Activated naive CD8-positive, alpha-beta T cell treated with anti-CD3 and anti-CD28 coated beads, Interleukin-2, amount 10 ng/mL, durations not matched to agents 7 days and 5 days (primary cell): Measurements from ENCODE around the gene PTPRG. TPM values are rescaled to one million over a fixed set of nuclear protein-coding genes. Genes with fewer than 3 reads are reported as not detected.

Experiments
- ATAC-seq: fragments of 150-1000 bp; cut with Tn5 transposase; one replicate; pipeline ENCODE4 v1.10.0; 2021; ENCODE audit warnings: low read depth, moderate library complexity
- POLR2A ChIA-PET: fragments of 350-600 bp; sonication (Branson Sonifier 250); formaldehyde crosslinking; loops from one replicate; lab custom pipeline; 2021; ENCODE audit warnings: antibody characterized with exemption; lab: Charles Lee
- DNase-seq: peaks from one replicate; pipeline ENCODE4 v3.0.0; 2021
- H3K27ac Mint-ChIP-seq: one replicate; pipeline ENCODE4 v1.8.0; 2022; ENCODE audit warnings: mild to moderate bottlenecking, mixed read lengths
- H3K27me3 Mint-ChIP-seq: one replicate; pipeline ENCODE4 v1.8.0; 2022; ENCODE audit warnings: mild to moderate bottlenecking, moderate library complexity, mixed read lengths
- H3K36me3 Mint-ChIP-seq: one replicate; pipeline ENCODE4 v1.8.0; 2021; ENCODE audit warnings: mild to moderate bottlenecking, mixed read lengths
- H3K4me1 Mint-ChIP-seq: one replicate; pipeline ENCODE4 v1.8.0; 2021; ENCODE audit warnings: mixed read lengths
- H3K4me3 Mint-ChIP-seq: one replicate; pipeline ENCODE4 v1.8.0; 2022; ENCODE audit warnings: mild to moderate bottlenecking, moderate library complexity, mixed read lengths
- H3K9me3 Mint-ChIP-seq: one replicate; pipeline ENCODE4 v1.8.0; 2021; ENCODE audit warnings: mixed read lengths
- total RNA-seq, 2 experiments: library from RNA; stranded (reverse); gene quantifications; one replicate each; pipeline ENCODE4 v1.2.3, GENCODE V29; 2021

PTPRG gene
- total RNA-seq, 2 experiments from 2014 or later = not detected

DNA sequence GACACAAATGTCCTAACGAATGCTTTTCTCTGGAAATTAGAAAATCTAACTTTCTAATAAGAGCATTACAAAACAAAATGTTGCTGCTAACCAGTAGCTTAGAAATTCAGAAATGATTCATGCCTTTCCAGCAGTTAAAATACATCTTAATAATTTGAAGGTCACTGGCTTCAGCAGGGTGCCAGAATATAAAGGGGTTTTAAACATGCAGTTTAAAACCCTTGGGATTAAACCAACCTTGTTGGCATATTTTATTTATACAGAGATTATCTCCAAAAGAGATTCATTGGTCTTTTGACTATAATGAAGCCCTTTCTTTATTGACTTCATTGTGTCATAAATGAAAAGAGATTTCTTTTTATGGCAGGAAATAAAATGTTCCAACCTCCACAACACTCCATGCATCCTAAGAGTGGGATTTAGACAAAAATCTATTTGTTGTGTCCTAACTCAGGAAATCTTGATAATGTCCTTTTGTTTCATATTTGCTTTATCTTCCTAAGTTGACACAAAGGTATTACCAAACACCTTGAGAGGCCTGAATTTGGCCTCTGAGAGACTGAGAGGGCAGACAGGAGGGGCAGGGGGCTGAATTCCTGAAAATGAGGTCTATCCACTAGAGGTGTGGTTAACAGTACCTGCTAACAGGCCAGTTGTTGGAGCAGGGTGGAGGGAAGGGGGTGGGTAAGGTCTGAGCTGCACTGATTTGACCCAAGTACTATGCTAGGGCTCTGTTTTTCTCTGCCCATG, 687.5 kb downstream of the PTPRG start:
- H3K9me3 Mint-ChIP-seq = no peaks in the 10 kb centered on the region
- no peak for DNase-seq
- no peaks in the 10 kb centered on the region for H3K4me1 Mint-ChIP-seq
- POLR2A ChIA-PET = no interaction called here
- peaks cover 5% of the 10 kb centered on the region for H3K27me3 Mint-ChIP-seq
- ATAC-seq = no peak
- no peaks in the 10 kb centered on the region for H3K36me3 Mint-ChIP-seq
- no peak overlapping the region for H3K27ac Mint-ChIP-seq
- H3K4me3 Mint-ChIP-seq = no peak overlapping the region

DNA sequence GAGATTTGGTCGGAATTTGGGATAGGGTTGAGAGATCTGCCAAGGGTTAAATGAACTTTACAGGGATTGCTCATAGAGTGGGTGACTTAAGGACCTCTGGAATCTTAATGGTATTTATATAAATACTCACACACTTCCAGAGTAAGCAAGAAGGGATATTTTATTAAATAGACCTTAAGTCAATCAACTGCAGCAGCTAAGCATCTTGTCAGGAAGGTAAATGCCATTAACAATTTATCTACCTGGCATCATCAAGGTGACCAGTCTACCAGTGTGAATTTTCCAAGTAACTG, 688.1 kb downstream of the PTPRG start:
- no peaks in the 10 kb centered on the region for H3K36me3 Mint-ChIP-seq
- H3K27me3 Mint-ChIP-seq = peaks cover 5% of the 10 kb centered on the region
- H3K4me3 Mint-ChIP-seq = no peak overlapping the region
- H3K9me3 Mint-ChIP-seq = no peaks in the 10 kb centered on the region
- H3K4me1 Mint-ChIP-seq = no peaks in the 10 kb centered on the region
- DNase-seq = no peak
- POLR2A ChIA-PET = no interaction called here
- no peak for ATAC-seq
- no peak overlapping the region for H3K27ac Mint-ChIP-seq

DNA sequence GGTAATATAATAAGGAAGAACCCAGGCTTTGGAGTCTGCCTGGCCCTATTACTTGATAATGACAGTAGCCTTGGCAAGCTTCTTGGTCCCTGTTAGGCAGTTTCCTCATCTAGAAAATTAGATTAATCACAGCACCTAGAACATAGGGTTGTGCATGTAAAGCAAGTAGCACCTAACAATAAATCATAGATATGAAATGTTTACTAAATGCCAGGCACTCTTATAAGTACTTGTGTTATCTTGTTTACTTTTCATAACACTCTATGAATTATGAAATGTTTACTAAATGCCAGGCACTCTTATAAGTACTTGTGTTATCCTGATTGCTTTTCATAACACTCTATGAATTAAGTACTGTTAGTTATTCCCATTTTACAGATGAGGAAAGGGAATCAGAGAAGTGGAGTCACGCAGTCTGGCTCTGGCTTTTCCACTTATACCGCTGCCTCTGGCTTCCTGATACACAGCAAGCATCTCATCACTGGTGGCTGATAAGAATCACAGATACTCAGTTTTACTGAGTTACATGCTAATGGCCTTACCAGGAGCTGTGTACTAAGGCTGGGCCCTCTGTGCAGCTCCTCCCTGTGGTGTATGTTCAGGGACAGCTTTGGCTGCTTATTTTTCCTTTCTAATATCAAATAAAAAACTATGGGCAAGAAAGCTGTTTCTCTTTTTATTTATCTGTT, 688.6 kb downstream of the PTPRG start:
- H3K27ac Mint-ChIP-seq = no peak overlapping the region

DNA sequence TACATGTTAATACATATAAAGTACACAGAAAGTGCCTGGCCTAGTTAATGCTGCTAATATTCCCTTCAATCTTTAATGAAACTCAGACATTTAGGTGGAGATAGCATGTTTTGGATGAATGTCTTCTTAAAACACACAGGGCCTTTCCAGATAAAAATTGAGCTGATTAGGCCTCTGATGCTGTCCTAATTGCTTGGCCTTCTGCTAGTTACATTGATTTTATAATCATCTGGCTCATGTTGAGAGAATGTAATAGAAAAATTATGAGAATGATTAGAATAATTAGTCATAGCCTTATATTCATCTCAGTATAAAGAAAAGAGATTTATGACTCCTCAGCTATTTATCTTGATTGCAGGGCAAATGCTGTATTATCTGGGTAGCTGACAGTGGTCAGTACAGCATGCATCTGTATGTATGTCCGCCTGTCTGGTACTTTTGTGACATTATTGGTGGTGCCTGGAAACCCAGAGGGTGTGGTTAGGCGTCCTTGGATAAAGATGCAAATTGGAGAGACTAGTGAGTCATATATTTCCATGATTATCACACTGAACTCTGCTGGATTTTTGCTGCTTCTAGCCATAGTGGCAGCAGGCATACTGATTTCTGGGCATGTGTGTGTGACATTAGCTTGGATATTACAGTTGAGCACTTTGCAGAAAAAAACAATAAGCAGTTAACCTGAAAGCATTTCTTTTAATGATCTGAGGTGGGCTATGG, 691.2 kb downstream of the PTPRG start:
- no peak for DNase-seq
- POLR2A ChIA-PET = no interaction called here
- Mint-ChIP-seq H3K36me3 (no peaks in the 10 kb centered on the region), H3K27ac (no peak overlapping the region), H3K9me3 (no peaks in the 10 kb centered on the region), H3K4me3 (no peak overlapping the region), H3K27me3 (peaks cover 5% of the 10 kb centered on the region), H3K4me1 (no peaks in the 10 kb centered on the region)
- no peak for ATAC-seq

More for the DNA sequence above, 688.6 kb downstream of the PTPRG start:
- H3K4me3 Mint-ChIP-seq = no peak overlapping the region
- no peaks in the 10 kb centered on the region for H3K36me3 Mint-ChIP-seq
- ATAC-seq = no peak
- DNase-seq = no peak
- no peaks in the 10 kb centered on the region for H3K9me3 Mint-ChIP-seq
- POLR2A ChIA-PET = no interaction called here
- no peaks in the 10 kb centered on the region for H3K4me1 Mint-ChIP-seq
- peaks cover 5% of the 10 kb centered on the region for H3K27me3 Mint-ChIP-seq

DNA sequence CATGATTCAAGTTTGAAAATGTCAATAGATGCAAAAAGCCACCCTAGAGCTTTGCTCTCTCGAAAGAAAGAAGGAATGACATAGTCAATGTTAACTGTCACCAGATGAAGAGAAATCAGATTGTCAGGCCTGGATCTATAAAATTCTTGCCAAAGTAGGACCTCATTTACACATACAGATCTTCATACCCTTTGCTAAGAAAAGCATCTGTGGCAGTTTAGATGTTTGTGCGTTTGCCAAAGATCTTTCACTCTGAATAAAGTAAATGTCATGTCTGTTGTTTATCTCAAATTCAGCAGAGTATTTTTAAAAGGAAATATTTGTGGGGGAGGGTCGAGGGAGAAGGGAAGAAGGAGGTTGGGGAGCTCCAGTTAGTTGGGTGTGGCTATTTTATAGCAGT, 692.6 kb downstream of the PTPRG start:
- H3K9me3 Mint-ChIP-seq = no peaks in the 10 kb centered on the region
- no peak for DNase-seq
- H3K27me3 Mint-ChIP-seq = peaks cover 5% of the 10 kb centered on the region
- ATAC-seq = no peak
- no peaks in the 10 kb centered on the region for H3K4me1 Mint-ChIP-seq
- no peak overlapping the region for H3K27ac Mint-ChIP-seq
- POLR2A ChIA-PET = no interaction called here
- H3K4me3 Mint-ChIP-seq = no peak overlapping the region
- H3K36me3 Mint-ChIP-seq = no peaks in the 10 kb centered on the region

DNA sequence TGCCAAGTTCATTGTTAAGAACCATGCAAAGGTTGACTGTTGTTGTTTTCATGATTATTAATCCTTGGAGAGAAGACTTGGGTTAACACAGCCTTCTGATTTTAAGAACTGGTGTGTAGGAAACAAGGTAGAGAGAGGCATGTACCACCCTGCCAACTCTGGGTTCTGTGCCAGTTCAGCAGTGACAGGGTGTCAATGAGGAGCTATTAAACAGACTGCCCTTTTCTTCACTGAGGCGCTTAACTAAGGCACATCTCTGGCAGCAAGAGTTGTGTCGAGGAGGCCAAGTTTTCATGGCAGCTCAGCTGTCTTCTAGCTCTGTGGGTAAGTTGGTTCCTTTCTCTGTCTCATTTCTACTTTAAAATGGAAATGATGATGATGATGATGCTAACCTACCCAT, 694.4 kb downstream of the PTPRG start:
- H3K9me3 Mint-ChIP-seq = no peaks in the 10 kb centered on the region
- H3K27ac Mint-ChIP-seq = no peak overlapping the region
- no peaks in the 10 kb centered on the region for H3K4me1 Mint-ChIP-seq
- no peak overlapping the region for H3K4me3 Mint-ChIP-seq
- no peaks in the 10 kb centered on the region for H3K36me3 Mint-ChIP-seq
- POLR2A ChIA-PET = no interaction called here
- DNase-seq (no peak), ATAC-seq (no peak)
- no peaks in the 10 kb centered on the region for H3K27me3 Mint-ChIP-seq

DNA sequence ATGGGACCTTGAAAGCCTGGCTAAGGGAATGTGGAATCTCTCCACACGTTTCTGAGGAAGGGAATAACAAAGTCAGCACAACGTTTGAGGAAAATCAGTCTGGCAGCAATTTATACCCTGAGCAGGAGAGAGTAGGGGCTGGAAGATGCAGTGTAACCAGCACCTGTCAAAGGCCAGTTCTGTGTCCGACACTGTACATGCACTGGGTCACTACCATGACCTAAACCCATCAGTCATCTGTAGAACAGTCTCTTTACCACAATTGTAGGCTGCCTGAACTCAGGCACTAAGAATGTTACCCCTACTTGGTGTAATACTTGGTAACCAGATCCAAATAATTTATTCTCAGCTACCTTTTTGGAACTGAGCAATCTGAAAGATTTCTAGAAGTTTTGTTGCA, 698.6 kb downstream of the PTPRG start:
- POLR2A ChIA-PET = no interaction called here
- no peaks in the 10 kb centered on the region for H3K9me3 Mint-ChIP-seq
- ATAC-seq (no peak), DNase-seq (no peak)
- H3K27me3 Mint-ChIP-seq = no peaks in the 10 kb centered on the region
- no peak overlapping the region for H3K4me3 Mint-ChIP-seq
- no peaks in the 10 kb centered on the region for H3K4me1 Mint-ChIP-seq
- no peak overlapping the region for H3K27ac Mint-ChIP-seq
- H3K36me3 Mint-ChIP-seq = no peaks in the 10 kb centered on the region

DNA sequence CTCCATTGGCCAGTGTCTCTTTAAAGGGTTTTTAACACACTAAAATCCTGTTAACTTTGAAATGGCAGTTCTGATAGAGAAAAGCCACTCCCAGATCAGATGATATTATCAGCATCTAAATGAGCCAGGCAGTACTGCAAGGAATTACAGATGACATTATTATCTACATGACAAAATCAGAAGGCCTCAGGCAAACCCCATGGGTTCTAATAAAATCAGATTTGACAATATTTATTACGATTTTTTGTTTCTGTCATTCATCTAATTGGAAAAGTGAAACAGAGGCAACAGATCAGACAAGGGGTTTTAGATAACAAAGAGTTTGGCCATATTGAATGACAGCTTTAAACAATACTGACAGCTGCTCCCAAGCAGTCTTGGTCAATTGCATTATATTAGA, 699.3 kb downstream of the PTPRG start:
- Mint-ChIP-seq H3K9me3 (no peaks in the 10 kb centered on the region), H3K27ac (no peak overlapping the region), H3K4me1 (no peaks in the 10 kb centered on the region), H3K27me3 (no peaks in the 10 kb centered on the region), H3K36me3 (no peaks in the 10 kb centered on the region), H3K4me3 (no peak overlapping the region)
- no peak for DNase-seq
- no peak for ATAC-seq
- POLR2A ChIA-PET = no interaction called here

DNA sequence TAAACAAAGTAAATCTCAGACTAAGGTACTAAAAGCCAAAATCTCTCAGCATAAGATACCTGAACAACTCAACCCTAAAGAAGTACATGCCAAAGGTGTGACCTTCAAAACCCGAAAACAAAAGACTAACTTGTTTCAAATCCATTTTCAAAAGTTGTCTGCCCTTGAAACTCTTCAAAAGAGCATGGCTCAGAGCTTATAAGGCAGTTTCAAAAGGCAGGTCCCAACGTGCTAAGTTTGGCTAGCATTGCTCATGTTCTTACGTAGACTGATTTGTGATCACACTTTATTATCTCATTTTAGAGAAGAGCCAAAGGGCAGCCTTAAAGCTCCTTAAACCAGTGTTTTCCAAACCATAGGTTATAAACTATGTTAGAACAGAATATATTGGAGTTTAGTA, 699.8 kb downstream of the PTPRG start:
- no peak overlapping the region for H3K4me3 Mint-ChIP-seq
- ATAC-seq (no peak), DNase-seq (no peak)
- H3K9me3 Mint-ChIP-seq = no peaks in the 10 kb centered on the region
- H3K4me1 Mint-ChIP-seq = no peaks in the 10 kb centered on the region
- H3K36me3 Mint-ChIP-seq = no peaks in the 10 kb centered on the region
- no peaks in the 10 kb centered on the region for H3K27me3 Mint-ChIP-seq
- H3K27ac Mint-ChIP-seq = no peak overlapping the region
- POLR2A ChIA-PET = no interaction called here

DNA sequence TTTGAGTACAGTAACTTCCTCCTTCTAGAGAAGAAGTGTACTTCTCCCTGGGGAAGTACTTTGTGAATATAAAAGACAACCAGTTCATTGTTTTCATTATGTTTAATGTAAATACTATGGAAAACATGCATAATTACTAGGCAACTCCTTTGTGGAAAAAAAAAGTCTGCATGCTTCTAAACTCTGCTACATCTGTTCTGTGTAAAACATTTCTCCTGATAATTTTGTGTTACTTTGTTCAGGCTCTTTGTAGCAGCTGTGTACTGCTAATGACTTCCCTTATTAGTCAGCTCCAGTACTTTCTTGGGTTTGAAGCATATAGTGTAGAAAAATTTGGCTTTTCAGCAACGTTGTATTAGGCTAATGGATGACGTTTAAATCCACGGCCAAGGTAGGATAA, 700.4 kb downstream of the PTPRG start:
- no peaks in the 10 kb centered on the region for H3K9me3 Mint-ChIP-seq
- no peak overlapping the region for H3K4me3 Mint-ChIP-seq
- H3K36me3 Mint-ChIP-seq = no peaks in the 10 kb centered on the region
- no peak for ATAC-seq
- DNase-seq = no peak
- H3K27me3 Mint-ChIP-seq = no peaks in the 10 kb centered on the region
- H3K27ac Mint-ChIP-seq = no peak overlapping the region
- POLR2A ChIA-PET = no interaction called here
- no peaks in the 10 kb centered on the region for H3K4me1 Mint-ChIP-seq

DNA sequence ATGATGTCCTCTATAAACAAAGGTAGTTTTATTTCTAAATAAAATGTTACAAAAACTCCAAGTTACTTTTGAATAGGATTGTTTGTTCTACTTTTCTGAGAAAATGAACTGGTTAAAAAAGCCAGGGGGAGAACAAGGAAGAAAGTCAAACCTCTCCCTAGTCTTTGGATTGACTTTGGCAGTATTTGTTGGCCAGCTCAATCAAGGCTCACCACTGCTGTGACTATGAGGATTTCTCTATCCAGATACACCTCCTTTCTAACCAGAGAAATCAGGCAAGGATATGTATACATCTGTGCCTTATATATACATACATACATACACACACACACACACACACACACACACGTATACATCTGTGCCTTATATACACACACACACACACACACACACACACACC, 704.2 kb downstream of the PTPRG start:
- H3K4me3 Mint-ChIP-seq = no peak overlapping the region
- H3K27me3 Mint-ChIP-seq = peaks cover 6% of the 10 kb centered on the region
- ATAC-seq = no peak
- no peaks in the 10 kb centered on the region for H3K4me1 Mint-ChIP-seq
- POLR2A ChIA-PET = no interaction called here
- H3K36me3 Mint-ChIP-seq = no peaks in the 10 kb centered on the region
- H3K9me3 Mint-ChIP-seq = no peaks in the 10 kb centered on the region
- no peak for DNase-seq
- H3K27ac Mint-ChIP-seq = no peak overlapping the region

DNA sequence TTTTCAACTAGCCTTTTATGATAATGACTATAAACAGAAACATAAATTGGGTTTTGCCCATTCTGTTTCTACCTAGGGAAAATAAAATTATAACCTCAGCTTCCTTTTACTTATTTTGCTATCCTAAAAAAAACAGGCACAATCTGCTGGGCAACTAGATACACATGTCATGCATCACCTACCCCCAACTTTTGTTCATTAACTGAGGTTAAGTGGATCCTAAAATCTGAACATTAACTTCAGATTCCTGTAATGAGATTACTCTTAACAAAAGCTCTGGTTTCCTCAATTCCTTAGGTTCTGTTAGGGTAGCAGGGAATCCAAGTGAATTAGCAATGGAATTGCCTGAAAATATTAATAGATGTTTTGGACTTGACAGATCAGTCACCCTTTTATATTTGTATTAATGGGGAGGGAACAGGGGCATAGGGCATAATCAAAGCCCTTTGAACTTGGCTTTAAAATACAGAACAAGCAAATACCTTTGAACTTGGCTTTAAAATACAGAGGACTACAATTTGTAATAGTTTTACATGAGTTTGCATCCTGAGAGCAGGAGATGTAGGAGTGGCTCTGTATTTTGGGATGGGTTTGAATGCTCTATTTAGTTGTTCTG, 705.4 kb downstream of the PTPRG start:
- POLR2A ChIA-PET = no interaction called here
- no peaks in the 10 kb centered on the region for H3K36me3 Mint-ChIP-seq
- H3K4me3 Mint-ChIP-seq = no peak overlapping the region

DNA sequence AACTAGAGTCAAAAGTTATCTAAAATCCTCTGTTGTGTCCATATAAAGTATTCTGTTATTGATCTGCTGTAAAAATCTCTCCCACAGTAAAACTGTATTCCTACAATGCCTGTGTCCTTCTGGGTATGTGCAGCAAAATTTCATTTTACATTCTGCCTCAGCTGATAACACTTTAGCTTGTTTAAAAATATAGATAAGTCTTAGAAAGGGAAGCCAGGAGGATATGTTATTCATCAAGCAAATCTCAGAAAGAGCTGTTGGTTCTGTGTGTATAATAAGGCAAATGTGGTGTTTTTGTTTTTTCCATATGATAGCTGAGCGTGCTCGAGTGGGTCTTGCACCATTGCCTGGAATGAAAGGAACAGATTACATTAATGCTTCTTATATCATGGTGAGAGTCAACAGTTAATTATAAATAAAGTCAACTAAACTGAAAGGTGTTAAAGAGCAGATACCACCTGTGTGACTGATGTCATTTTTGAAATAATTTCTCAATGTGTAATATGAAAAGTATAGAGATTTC, 715.3 kb downstream of the PTPRG start:
- no peak overlapping the region for H3K4me3 Mint-ChIP-seq
- no peak overlapping the region for H3K27ac Mint-ChIP-seq
- no peak for DNase-seq
- ATAC-seq = no peak
- H3K4me1 Mint-ChIP-seq = no peaks in the 10 kb centered on the region
- H3K36me3 Mint-ChIP-seq = no peaks in the 10 kb centered on the region
- POLR2A ChIA-PET = no interaction called here
- peaks cover 4% of the 10 kb centered on the region for H3K27me3 Mint-ChIP-seq
- H3K9me3 Mint-ChIP-seq = no peaks in the 10 kb centered on the region

More for the DNA sequence above, 705.4 kb downstream of the PTPRG start:
- peaks cover 6% of the 10 kb centered on the region for H3K27me3 Mint-ChIP-seq
- DNase-seq (no peak), ATAC-seq (no peak)
- no peaks in the 10 kb centered on the region for H3K9me3 Mint-ChIP-seq
- no peak overlapping the region for H3K27ac Mint-ChIP-seq
- no peaks in the 10 kb centered on the region for H3K4me1 Mint-ChIP-seq
